ENCODE measurements around the gene HTT-AS. TPM values are rescaled to one million over a fixed set of nuclear protein-coding genes. Genes with fewer than 3 reads are reported as not detected.

Gene HTT-AS
- total RNA-seq (ENCODE audit: low replicate concordance) = not detected in 2 replicates
- long read RNA-seq = 0 reads

GRCh38 chr4:3074078-3074845 is at the start of gene HTT-AS, which contains the start of gene HTT:
HTT-AS (minus strand) TSS chr4:3074538.
HTT (plus strand) TSS chr4:3074681; CDS start chr4:3074826, 145 bp downstream.
- H3K36me3 Mint-ChIP-seq = peaks cover 1% of the 10 kb centered on the region
- TF ChIP-seq, protein P1, sequence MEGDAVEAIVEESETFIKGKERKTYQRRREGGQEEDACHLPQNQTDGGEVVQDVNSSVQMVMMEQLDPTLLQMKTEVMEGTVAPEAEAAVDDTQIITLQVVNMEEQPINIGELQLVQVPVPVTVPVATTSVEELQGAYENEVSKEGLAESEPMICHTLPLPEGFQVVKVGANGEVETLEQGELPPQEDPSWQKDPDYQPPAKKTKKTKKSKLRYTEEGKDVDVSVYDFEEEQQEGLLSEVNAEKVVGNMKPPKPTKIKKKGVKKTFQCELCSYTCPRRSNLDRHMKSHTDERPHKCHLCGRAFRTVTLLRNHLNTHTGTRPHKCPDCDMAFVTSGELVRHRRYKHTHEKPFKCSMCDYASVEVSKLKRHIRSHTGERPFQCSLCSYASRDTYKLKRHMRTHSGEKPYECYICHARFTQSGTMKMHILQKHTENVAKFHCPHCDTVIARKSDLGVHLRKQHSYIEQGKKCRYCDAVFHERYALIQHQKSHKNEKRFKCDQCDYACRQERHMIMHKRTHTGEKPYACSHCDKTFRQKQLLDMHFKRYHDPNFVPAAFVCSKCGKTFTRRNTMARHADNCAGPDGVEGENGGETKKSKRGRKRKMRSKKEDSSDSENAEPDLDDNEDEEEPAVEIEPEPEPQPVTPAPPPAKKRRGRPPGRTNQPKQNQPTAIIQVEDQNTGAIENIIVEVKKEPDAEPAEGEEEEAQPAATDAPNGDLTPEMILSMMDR (conservative IDR thresholded peaks at IDR 0.05) = peak; percentile 37
- peaks cover 17% of the 10 kb centered on the region for H3K4me1 Mint-ChIP-seq (ENCODE audit: unreplicated experiment)
- H3K9me3 Mint-ChIP-seq = no peaks in the 10 kb centered on the region
- peak within 1 kb of the TSS; percentile 98 for H3K27ac Mint-ChIP-seq
- H3K27me3 Mint-ChIP-seq = no peaks in the 10 kb centered on the region
- DNase-seq (ENCODE audit: extremely low spot score, unreplicated experiment) = peak; percentile 97
- H3K4me3 Mint-ChIP-seq = peak within 1 kb of the TSS; percentile 97

DNA sequence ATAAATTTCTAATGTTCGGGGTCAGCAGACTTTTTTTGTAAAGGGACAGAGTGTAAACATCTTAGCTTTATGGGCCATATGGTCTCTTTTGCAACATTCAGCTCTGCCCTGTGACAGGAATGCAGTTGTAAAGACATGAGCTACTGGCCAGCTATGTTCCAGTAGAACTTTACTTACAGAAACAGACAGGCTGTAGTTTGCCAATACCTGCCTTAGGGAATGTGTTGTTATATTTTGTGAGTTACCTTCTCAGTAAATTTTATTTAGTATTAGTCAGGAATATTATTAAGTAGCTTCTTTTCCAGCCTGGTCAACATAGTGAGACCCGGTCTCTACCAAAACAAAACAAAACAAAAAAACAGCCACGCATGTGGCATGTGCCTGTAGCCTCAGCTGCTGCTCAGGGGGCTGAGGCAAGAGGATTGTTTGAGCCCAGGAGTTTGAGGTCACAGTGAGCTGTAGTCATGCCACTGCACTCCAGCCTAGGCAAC is 48.9 kb upstream of the HTT-AS start:
- H3K36me3 Mint-ChIP-seq = peaks cover 29% of the 10 kb centered on the region
- TF ChIP-seq, protein P1 (conservative IDR thresholded peaks at IDR 0.05) = no peak
- no peak overlapping the region for H3K4me3 Mint-ChIP-seq
- DNase-seq (ENCODE audit: extremely low spot score, unreplicated experiment) = no peak
- H3K27me3 Mint-ChIP-seq = no peaks in the 10 kb centered on the region
- H3K27ac Mint-ChIP-seq = peak overlapping the region; percentile 5
- no peaks in the 10 kb centered on the region for H3K9me3 Mint-ChIP-seq
- peaks cover 5% of the 10 kb centered on the region for H3K4me1 Mint-ChIP-seq (ENCODE audit: unreplicated experiment)

- TF ChIP-seq, protein P1 (conservative IDR thresholded peaks at IDR 0.05) = no peak
- peak overlapping the region; percentile 28 for H3K4me3 Mint-ChIP-seq
- no peaks in the 10 kb centered on the region for H3K9me3 Mint-ChIP-seq
- H3K36me3 Mint-ChIP-seq = peaks cover 28% of the 10 kb centered on the region
- peaks cover 5% of the 10 kb centered on the region for H3K4me1 Mint-ChIP-seq (ENCODE audit: unreplicated experiment)
- no peaks in the 10 kb centered on the region for H3K27me3 Mint-ChIP-seq
- DNase-seq (ENCODE audit: extremely low spot score, unreplicated experiment) = no peak
- no peak overlapping the region for H3K27ac Mint-ChIP-seq
These were observed 47.8 kb upstream of the HTT-AS start for GRCh38 chr4:3122081-3122563.

DNA sequence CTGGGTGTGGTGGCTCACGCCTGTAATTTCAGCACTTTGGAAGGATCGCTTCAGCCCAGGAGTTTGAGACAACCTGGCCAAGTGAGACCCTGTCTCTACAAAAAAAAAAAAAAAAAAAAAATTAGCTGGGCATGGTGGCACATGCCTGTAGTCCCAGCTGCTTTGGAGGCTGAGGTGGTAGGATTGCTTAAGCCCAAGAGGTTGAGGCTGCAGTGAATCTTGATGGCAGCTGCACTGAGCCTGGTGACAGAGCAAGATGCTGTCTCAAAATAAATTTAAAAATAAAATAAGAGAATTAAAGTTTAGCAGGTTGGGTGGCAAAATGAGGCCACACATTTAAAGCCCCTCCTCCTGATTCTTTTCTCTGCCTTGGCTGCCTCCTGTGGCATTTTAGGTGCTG is 47.3 kb upstream of the HTT-AS start:
- TF ChIP-seq, protein P1 (conservative IDR thresholded peaks at IDR 0.05) = no peak
- no peak overlapping the region for H3K27ac Mint-ChIP-seq
- H3K4me1 Mint-ChIP-seq (ENCODE audit: unreplicated experiment) = peaks cover 5% of the 10 kb centered on the region
- H3K4me3 Mint-ChIP-seq = no peak overlapping the region
- no peak for DNase-seq (ENCODE audit: extremely low spot score, unreplicated experiment)
- no peaks in the 10 kb centered on the region for H3K27me3 Mint-ChIP-seq
- no peaks in the 10 kb centered on the region for H3K9me3 Mint-ChIP-seq
- H3K36me3 Mint-ChIP-seq = peaks cover 26% of the 10 kb centered on the region

DNA sequence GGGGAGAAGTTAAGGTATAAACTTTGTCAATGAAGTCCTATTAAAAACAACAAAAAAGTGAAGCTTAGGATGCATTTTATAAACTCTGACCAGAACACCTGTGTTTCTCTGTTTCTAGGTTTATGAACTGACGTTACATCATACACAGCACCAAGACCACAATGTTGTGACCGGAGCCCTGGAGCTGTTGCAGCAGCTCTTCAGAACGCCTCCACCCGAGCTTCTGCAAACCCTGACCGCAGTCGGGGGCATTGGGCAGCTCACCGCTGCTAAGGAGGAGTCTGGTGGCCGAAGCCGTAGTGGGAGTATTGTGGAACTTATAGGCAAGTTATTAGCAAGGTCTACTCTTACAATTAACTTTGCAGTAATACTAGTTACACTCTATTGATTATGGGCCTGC is 46.8 kb upstream of the HTT-AS start:
- H3K4me3 Mint-ChIP-seq = no peak overlapping the region
- no peaks in the 10 kb centered on the region for H3K27me3 Mint-ChIP-seq
- no peak for DNase-seq (ENCODE audit: extremely low spot score, unreplicated experiment)
- H3K9me3 Mint-ChIP-seq = no peaks in the 10 kb centered on the region
- TF ChIP-seq, protein P1 (conservative IDR thresholded peaks at IDR 0.05) = no peak
- H3K4me1 Mint-ChIP-seq (ENCODE audit: unreplicated experiment) = peaks cover 5% of the 10 kb centered on the region
- peaks cover 26% of the 10 kb centered on the region for H3K36me3 Mint-ChIP-seq
- no peak overlapping the region for H3K27ac Mint-ChIP-seq

Data from type B pancreatic cell (in vitro differentiated cells).